ENCODE data around the gene CD47.

Gene CD47

DNA sequence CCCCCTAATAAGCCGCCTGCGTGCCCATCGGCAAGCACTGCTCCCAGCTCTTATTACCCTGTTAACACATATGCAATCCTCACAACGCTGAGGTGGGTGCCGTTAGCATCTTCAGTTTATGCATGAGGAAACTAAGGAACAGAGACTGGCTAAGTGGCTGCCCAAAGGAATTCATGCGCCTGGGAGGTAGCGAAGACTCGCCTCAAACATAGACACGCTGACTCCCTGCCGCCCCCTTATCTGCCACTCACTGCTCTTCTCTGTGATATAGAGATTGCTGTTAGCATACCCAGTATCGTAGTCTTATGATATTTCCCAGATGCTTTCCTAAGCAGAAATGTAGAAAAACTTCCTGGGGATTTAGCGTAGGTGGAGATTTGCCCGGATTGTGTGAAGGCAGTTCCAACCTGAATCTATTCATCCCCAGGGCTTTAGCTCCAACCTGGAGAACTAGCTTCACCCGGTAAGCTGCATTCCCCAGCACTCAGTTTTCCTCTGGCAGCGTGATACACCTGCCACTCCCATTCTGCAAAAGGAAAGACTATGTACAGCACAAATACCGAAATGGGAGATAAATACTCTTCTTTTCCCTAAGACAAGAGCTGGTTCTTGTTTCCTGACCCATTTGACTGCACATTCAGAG, 23.7 kb upstream of the CD47 start:
- DNase-seq, result no peak

DNA sequence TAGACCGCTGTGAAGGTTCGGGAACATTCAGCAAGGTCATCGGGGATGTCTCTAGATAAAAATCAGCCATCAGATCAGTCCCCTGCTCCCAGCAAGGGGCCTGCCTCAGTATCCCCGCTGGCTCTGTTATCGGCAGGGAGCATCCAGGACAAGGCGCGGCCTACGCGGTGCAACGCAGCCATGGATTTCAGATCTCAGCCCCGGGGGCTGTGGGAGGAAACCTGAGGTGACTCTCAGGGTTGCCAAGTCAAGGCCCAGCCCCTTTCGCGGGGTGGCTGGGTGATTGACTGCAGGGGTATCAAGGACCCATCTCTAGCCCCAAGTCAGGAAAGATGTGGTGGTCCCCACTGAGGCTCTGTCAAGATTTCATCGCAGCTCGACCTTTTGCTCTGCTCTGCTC, 23.1 kb upstream of the CD47 start:
- DNase-seq, result no peak

DNA sequence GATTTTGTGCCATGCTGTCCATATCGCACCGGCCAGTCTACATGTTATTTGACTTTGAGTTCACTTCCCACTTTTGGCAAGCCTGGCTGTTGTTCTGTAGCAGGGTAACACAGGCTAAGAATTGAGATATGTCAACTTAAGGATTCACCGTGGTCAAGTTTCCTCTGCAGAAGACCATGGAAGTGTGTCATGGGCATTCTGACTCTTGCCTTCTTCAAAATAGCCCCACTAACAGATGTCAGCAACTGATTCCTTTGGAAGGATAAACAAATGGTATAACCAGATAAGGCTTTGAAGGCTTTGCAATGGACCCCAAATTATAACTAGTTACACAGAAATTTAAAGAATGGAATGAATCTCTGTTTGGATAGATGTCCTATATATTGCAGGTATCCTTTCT, 20.1 kb upstream of the CD47 start:
- DNase-seq, result no peak

DNA sequence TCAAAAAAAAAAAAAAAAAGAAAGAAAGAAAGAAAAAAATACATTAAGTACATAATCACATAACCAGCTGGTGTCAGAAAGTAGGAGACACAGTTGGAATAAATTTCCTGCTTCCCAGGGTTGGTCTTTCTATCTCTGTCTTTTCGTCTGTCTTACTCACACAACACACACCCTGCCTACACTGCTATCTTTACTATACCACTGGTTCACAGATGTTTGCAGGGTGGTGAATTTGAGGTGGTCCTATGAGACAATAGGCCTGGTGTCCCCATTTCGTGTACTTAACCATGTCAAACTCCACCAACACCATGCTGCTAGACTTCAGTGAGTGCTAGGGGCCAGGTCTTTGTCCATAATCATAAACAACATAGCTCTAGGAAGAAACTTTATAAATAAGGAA, 17.6 kb upstream of the CD47 start:
- no peak for DNase-seq

DNA sequence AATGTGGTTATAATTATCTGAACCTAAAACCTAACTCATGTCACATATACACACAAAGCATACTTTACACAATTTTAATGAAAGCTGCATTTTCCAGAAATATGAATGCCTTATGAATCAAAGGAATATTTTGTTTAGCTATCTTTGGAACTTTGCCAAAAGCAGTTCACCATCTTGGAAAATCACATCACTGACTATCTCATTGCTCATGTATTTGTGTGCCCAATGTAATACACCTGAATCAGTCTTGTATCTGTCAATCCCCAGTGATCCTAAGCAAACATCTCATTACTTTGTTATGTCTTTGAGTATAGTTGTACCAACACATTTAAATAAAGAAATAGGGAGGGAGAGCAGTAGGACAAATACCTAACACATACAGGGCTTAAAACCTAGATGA, 15.6 kb upstream of the CD47 start:
- DNase-seq, result no peak

DNA sequence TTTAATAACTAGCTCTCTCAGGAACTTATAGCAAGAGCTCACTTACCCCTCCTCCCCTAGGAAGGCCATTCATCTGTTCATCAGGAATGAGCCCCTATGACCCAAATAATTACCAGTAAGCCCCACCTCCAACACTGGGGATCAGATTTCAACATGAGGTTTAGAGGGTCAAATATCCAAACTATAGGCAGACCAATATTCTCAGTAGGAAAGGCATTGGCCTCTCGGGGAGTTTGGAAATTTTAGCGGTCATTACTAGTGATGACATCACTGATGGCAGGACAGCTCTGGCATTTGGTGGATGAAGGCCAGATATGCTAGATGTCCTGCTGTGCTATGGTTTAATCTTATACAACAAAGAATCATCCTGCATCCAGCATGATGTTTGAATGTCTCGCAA, 15.2 kb upstream of the CD47 start:
- no peak for DNase-seq

DNA sequence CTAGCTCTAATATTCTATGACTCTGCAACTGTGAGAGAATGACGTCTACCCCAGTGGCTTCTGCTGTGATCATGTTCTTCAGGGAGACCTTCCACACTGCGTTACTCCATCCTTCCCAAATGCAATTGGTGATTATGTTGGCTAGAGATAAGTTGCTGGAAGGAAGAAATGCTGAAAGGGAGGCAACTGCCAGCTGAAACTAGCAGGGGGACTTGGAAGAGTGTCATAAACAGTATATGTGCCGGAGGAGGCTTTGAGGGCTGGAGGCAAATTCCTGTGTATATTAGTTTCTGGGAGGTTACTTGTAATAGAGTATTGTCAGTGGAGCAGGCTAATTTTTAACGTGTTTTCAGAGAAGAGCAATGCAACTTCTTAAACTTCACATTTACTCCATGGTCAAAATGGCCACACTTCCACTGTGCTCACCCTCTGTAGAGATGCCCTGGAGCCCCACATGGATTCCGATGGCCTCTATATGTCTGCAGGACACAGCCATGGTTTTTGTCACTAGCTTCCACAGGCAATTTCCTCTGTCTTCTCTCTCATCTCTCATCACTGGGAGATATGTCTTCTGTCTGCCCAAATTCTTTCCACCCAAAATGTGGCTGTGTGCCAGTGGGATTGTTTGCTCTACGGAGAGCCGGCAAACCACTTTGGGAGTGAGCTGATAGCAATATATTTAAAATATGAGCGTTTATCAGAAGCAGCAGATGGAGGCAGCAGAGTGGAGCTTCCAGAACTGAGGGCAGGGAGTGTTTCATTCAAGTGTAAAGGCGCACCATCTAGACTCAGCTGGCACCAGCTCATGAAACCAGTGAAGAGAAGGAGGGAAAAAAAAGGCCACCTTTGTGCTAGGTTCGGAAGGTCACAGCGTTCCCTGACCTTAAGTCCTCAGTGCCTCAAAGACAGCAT, 13.3 kb upstream of the CD47 start:
- peak; percentile 59 for DNase-seq

DNA sequence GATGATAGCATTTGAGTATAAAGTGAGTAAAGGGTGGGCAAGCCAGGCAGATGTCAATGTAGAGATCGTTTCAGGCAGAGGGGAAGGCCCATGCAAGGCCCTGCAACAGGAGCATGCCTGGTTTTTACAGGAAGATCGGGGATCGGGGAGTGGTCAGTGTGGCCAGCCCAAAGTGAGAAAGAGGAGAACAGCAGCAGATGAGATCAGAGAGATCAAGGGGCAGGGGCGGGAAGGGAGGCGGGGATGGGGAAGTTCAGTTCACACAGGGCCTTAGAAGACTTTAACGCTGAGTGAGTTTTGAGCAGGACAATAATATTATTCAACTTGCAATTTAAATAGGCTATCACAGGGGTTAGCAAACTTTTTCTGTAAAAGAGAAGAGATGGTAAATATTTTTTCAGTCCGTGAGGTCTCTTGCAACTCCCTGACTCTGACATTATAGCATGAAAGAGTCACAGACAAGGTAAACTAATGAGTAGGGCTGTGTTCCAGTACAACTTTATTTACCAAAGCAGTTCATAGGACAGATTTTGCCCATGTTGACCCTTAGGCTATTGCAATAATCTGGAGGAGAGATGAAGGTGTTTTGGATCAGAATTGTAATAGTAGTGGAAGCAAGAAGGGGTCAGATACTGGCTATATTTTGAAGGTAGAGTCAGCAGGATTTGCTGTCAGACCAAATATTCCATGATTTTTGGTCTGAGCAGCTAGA, 12.4 kb upstream of the CD47 start:
- no peak for DNase-seq

DNA sequence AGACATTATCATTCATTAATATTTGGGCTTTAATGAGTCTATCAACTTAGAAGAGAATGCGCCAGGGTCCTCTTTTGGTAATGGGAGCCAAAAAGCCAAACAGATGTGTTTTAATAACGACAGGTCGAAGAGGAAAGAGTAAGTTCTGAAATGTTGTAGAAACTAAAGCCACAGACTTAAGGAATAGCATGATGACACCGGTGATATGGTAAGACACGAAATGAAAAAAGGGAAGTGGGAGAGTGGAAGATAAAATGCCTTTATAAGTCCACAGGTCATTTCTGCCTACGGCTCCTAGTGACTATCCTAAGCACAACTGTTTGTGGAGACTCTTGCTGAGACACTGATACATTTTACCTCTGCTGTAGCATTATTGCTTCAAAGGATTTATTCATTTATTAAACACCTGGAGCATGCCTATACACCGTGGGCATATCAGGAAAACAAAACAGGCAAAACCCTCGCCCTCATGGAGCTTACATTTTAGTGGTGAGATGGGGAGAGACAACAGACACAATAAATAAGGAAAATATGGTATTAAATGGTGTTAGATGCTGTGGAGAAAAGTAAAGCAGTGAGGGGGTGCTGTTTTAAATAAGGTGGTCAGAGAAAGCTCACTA, 11.7 kb upstream of the CD47 start:
- DNase-seq, result no peak

DNA sequence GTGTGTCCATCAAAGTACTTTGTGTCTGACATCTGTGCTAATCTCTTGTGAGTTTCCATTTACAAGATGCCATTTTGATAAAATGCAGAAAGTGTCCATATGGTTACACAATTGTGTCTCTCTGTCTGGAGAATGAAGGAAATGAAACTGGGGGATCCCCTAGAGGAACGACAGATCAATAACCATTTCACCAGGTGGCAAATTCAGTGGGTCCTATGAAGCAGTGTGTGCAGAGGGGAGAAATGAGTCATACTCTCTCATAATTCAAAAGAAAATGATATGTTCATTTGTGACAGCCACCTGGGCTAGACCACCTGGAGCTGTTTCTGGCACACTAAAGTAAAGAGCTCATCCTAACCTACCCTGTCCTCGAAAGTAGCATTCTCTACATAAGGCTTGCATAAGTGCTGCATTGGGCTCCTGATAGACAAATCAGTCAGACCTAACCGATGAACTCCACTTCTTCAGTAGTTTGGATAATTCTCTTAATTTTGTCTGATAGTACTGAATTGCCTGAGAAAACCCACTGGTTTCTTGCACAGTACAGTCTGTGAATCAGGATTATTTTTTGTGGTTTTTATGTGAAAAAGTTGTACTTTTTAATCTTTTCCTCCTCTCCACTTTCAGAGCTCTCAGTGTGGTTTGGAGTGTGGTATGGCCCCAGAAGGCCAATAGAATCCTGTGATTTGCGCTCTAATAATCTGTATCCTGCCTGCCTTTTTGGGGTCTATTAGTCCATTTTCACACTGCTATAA, 10.3 kb upstream of the CD47 start:
- DNase-seq, result no peak

DNA sequence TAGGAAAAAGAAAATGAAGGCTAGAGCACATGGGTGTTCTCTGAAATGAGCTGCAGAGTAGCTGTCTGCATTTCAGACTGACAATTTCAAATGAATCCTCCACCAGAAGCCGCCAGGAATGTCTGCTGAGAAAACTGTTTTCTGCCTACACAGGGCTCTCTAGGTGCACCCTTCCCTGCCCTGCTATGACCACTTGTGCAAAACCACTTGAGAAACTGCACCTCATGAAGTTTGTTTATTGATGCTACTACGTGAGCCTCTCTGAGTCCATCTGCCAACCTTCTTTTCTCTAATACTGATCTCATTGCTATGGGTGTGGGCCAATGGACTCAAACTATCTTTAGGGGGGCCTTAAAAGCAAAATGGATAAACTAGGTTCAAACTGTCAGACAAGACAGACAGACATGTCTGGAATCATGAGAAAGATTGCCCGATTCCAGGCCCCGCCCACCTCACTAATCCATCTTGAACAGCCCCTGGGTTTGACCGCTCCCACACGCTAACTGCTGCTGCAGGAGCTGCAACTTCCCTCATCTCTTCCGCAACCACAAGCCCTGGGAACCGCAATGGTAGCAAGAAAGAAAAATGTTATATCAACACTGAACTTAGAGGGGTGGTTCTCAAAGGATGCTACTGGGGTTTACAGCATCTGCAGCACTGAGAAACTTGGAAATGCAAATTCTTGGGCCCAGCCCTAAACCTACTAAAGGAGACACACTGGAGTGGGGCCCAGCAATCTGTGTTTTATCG, 9.0 kb upstream of the CD47 start:
- no peak for DNase-seq

DNA sequence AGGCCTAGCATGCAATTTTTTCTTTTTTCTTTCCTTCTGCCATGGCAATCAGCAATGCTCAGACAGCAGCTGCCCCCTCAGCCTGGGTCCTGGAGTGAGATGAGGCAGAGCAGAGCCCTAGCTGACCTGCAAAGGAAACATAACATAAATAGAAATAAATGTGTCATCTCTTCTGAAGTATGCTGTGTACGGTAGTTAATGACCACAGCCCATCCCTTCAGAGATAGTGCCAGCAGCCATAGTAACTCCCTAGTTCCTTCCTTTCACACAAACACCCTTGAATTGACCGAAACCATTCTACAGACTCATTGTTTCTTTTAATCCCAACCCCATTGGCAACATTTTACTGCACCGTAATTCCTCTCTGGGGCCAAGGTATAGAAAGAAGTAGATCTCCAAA, 8.4 kb upstream of the CD47 start:
- no peak for DNase-seq

DNA sequence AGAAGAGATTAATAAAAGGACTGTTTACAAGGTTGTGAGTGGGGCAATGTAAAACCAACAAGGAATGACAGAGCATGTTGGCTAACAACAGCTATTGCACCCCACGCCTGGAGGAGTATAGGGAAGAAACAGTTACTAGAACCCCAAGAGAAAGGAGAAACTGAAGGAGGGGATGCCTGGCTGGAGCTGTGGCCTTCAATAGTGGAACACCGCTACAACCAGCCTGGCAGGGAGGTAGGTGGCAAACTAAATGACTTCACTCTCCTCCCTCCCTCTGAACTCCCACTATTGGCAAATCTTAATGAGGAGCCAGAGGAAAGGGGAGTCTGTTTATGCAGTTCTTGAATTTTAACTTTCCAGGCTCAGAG, 7.2 kb upstream of the CD47 start:
- DNase-seq, result no peak

DNA sequence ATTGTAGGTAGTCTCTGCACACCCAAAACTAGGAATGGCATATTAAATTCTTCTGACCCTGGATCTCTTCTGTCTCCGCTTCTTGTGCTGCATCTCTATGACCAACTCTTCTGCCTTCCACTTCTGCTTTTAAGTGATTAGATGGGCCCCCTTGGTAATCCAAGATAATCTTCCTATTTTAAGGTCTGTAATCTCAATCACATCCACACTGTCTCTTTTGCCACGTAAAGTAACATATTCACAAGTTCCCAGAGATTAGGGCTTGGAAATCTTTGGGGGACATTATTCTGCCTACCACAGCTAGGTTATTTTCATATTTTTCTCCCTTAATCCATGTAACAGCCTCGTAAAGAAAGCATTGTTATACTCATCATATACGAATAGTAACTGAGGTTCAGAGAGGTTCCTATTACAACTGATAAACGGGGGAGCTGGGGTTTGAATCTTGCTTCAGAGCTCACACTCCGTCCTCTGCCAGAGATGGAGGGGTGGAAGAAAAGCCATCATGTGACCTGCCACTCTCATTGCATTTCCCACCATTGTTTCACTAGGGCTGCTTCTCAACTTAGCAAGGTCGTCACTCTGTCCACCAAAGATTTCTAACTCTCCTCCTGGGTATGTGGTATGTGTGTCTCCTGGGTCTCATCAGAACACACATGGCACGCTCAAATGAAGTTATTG, 6.6 kb upstream of the CD47 start:
- DNase-seq, result no peak

DNA sequence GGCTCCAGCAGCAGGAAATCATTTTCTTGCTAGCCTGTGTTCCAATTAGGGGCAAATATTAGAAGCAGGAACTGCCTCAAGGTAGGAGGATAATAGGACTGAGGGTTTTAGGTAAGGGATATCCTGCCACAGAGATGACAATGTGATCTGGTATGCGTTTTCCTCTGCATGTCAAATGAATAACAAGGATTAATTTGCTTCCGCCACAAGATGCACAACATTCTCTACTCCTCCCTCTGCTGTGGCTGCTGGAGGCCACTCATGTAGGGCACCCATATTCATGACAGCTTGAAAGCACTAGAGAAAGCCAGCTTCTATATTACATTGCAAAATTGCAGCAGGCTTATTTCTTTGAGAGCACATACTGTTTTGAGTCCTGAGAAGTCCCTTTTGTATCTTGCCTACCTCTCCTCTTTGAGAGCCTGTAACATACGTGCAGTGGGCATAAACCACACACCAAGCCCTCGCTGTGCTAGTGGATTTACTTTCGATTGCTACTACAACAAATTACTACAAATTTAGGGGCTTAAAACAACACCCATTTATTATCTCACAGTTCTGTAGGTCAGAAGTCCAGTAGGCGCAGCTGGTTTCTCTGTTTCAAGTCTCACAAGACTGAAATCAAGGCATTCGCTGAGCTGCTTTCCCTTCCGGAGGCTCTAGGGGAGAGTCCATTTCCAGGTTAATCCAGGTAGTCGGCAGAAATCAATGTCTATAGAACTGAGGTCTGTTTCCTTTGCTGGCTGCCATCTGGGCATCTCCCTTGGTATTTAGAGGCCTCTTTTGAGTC, 5.9 kb upstream of the CD47 start:
- no peak for DNase-seq

DNA sequence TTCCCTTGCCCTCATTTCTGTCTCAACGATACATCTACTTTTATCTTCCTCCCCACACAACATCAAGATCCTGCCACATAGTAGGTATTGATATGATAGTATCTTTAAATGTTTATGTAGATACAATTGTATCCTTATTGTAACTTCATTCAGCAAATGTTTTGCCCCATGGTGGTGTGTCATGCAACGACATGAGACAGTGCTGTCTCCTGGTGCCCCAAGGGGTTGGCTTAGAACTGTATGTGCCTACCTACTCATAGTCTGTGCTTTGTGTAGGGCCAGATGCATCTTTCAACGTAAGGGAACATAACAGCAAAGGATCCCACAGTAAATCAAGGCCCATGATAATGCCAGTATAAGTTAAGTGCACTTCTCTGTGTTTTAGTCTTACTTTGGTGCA, 2.8 kb upstream of the CD47 start:
- DNase-seq, result no peak

DNA sequence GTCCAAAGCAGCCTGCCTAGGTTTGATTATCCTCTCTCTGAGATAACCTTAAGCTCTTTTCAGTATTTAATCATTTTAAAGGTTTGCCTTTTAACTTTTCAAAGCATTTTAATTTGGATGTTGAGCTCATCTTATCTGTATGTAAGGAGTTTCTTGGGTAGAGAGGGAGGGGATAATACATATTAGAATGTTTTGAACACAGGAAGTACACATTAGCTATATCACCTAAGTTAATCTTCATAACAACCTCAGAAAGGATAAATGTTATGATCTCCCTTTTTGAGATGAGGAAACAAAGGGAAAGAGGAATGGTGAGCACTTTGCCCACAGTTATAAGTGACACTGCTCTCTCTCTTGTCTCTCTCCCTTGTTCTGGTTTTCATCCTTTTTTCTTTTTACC, 2.2 kb upstream of the CD47 start:
- no peak for DNase-seq

DNA sequence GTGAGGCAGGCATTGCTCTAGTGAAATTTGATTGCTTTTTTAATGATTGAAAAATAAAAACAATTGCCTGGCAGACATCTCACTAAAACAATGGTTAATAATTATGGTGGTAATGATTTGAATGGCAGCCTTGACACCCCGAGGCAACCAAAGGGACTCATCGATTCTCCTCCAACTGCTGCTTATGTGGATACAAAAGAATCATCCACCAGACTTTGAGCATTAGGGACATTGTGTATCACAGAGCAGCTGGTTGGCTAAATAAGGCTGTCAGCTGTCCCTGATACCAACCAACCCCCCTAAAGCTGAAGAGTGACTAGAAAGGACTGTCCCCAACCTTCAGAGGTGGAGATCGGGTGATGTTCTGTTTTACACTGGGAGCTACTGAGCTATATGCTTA, 1.7 kb upstream of the CD47 start:
- no peak for DNase-seq

DNA sequence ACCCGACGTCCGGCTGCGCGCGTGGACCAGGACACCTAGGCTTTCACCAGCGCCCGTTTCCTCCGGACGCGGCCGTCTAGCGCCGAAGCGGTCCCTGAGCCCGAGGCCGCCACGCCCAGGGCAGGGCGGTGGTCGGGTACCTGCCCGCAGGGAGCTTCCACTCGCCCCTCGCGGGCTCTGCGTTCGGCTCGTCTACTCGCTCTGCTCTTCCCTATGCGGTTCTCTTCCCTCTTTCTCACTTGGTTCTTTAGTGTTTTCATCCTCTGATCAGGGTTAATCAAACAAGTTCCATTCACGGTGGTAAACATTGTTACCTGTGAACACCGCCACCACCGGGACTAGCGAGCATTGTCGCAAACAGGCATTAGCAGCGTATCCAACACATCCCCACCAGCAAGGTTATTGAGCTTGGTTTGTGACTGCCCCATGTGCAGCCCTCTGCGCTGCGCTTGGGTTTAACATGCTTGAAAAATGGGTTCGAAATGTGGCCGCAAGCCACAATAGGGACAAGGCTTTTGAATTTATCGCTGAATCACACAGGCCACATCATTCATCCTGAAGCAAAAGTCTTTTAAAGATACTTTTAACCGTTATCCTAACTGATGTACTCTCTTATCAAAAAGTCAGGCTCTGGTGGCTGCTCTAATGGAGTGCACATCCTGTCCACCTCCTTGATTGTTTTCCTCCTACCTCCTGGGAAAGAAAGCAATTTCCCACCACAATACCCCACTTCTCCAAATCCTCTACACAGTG, 843 bp upstream of the CD47 start:
- DNase-seq, result no peak

All from NCI-H1092 (cell line).